Upper lobe of left lung (tissue), 6 donors: ENCODE results near the gene ROBO1. TPM values are rescaled to one million over a fixed set of nuclear protein-coding genes. Genes with fewer than 3 reads are reported as not detected.

Experiments
- ATAC-seq, 2 donors: fragments of 200-7000 bp; cut with Tn5 transposase; one replicate each; pipeline ENCODE4 v1.9.1; 2022; ENCODE audit warnings: mild to moderate bottlenecking in 2 of 2, moderate library complexity in 2 of 2; ENCODE audit not compliant: low FRiP score in 2 of 2
- DNase-seq, 2 donors: peaks; one replicate each; pipeline ENCODE4 v3.0.0-alpha.2; 2019 to 2020
- H3K27ac ChIP-seq, 4 donors: fragments of 200-600 bp; sonication (generic); one replicate each; pipeline ENCODE4 v1.5.1; 2016 to 2019
- H3K27me3 ChIP-seq, 4 donors: fragments of 200-600 bp; sonication (generic); one replicate each; pipeline ENCODE4 v1.5.1; 2017 to 2019
- H3K36me3 ChIP-seq, 4 donors: fragments of 200-600 bp; sonication (generic); one replicate each; pipeline ENCODE4 v1.5.1; 2016 to 2019
- H3K4me1 ChIP-seq, 4 donors: fragments of 200-600 bp; sonication (generic); one replicate each; pipeline ENCODE4 v1.5.1; 2018 to 2019
- H3K4me3 ChIP-seq, 4 donors: fragments of 200-600 bp; sonication (generic); one replicate each; pipeline ENCODE4 v1.5.1; 2017 to 2019; ENCODE audit warnings: mild to moderate bottlenecking in 2 of 4, moderate library complexity in 1 of 4
- H3K9me3 ChIP-seq, 4 donors: fragments of 200-600 bp; sonication (generic); one replicate each; pipeline ENCODE4 v1.5.1; 2018 to 2019
- CTCF ChIP-seq, 6 experiments: fragments of 450-650 bp in 4 of 6; fragments of 200-600 bp in 2 of 6; sonication (generic) in 2 of 6; IDR thresholded peaks; one replicate each; pipeline ENCODE4 v1.5.1; 2016 to 2019; ENCODE audit warnings: antibody characterized with exemption in 6 of 6
- EP300 ChIP-seq, 4 donors: sonication (generic); formaldehyde crosslinking; IDR thresholded peaks; one replicate each; pipeline ENCODE4 v1.5.1; 2017; ENCODE audit warnings: antibody characterized with exemption in 4 of 4, control low read depth in 2 of 4
- POLR2A ChIP-seq, 4 donors: fragments of 450-650 bp; IDR thresholded peaks; one replicate each; pipeline ENCODE4 v1.5.1; 2016 to 2017; ENCODE audit warnings: antibody characterized with exemption in 4 of 4, mild to moderate bottlenecking in 2 of 4
- POLR2AphosphoS5 ChIP-seq, 2 donors: sonication (generic); formaldehyde crosslinking; IDR thresholded peaks; one replicate each; pipeline ENCODE4 v1.5.1; 2017; ENCODE audit warnings: antibody characterized with exemption in 2 of 2
- WGBS, 2 donors: methylation state at CpG; one replicate each; pipeline ENCODE4 v1.1.5; 2017 to 2018; 5-methylcytosine and 5-hydroxymethylcytosine counted together
- total RNA-seq, 6 donors: library from RNA; depleted of rRNA in 4 of 6; stranded (reverse); fragments of >200 nt in 4 of 6; gene quantifications; one replicate each; pipeline versions ENCODE4 v1.1.0 to v1.2.1, GENCODE V29; 2016 to 2021
- donor health status: DM: no; HTN: no; CAD: no; lungs with moderate emphysema.
- donor health status: DM: no; HTN: yes; CAD: no; lungs with severe emphysema.

Gene ROBO1
- total RNA-seq, 6 donors from 2014 or later, result 10.5 to 29.0 (median 18.0) TPM

DNA sequence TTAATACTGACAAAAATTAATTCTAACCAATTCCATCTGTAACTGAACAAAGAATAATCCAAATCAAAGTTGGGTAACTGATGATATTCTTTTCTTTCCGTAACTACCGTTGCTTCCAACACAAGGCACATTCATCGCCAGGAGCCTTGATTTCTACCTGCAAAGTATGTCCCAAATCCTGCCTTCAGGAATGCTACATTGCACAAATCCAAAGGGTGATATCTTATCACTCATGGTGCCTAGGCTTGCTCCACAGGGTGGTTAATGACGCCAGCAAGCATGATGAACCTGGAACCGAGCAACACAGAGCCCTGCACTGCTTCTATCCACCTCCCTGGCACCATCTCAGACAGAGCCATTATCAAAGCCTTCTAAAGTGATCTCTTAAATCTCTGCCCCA, 772.7 kb downstream of the ROBO1 start:
- Histone ChIP-seq H3K4me1 (no peaks in the 10 kb centered on the region), H3K9me3 (peaks cover 0 to 10% (median 0%) of the 10 kb centered on the region in 4 donors), H3K4me3 (no peak overlapping the region), H3K36me3 (no peaks in the 10 kb centered on the region), H3K27ac (no peak overlapping the region), H3K27me3 (no peaks in the 10 kb centered on the region)
- whole genome bisulfite sequencing, 2 donors, result 89 to 94% methylated on average over 5 of the region's 5 CpGs
- ATAC-seq, result no peak
- no peak for TF ChIP-seq CTCF (IDR thresholded peaks at IDR 0.05)
- no peak for TF ChIP-seq POLR2AphosphoS5 (IDR thresholded peaks at IDR 0.05)
- TF ChIP-seq POLR2A (IDR thresholded peaks at IDR 0.05), result no peak
- no peak for TF ChIP-seq EP300 (IDR thresholded peaks at IDR 0.05)
- no peak for DNase-seq

DNA sequence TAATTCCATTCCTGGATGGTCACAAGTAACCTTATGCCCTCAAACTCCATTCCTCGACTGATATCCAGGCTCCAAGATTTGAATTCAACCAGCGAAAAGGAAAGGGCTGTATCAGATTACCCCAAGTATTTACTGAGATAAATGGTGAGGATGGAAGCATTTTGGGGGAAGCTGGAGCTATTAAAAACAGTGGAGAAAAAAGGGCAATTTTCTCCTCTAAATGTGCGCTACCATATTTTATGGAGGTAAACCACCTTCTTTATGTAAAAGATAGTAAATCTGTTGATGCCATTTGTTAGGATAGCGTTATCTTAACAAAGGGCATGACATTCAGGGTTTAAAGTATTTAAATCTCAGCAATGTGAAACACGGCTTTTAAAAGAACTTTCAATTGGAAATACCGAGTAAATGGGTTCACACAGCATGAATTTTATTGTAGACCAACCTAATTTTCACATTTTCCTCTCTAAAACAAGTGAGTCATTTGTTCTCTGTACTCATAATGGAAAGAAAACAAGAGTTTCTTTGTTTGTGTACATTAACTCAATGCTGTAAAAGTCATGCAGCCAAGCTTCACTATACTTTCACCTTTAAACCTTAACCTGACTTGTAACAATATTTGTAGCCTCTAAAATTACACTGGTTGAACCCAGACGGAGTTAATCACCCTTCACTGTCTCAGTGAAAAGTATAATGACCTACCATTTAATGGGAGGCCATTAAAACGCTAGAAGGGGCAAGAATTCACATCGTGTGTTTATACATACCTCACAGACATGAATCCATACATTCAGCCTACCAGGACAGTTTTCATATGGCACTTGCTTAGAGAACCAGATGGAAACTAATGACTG, 773.4 kb downstream of the ROBO1 start:
- ATAC-seq (no peak), DNase-seq (no peak)
- WGBS, 2 donors, result 77 to 81% methylated on average over 9 of the region's 9 CpGs
- Histone ChIP-seq H3K4me1 (no peaks in the 10 kb centered on the region), H3K9me3 (peaks cover 0 to 10% (median 0%) of the 10 kb centered on the region in 4 donors), H3K4me3 (no peak overlapping the region), H3K27me3 (no peaks in the 10 kb centered on the region), H3K36me3 (no peaks in the 10 kb centered on the region), H3K27ac (no peak overlapping the region)
- TF ChIP-seq CTCF (IDR thresholded peaks at IDR 0.05), result no peak
- no peak for TF ChIP-seq POLR2AphosphoS5 (IDR thresholded peaks at IDR 0.05)
- no peak for TF ChIP-seq POLR2A (IDR thresholded peaks at IDR 0.05)

- DNase-seq (no peak), ATAC-seq (no peak)
- Histone ChIP-seq H3K4me3 (no peak overlapping the region), H3K27me3 (no peaks in the 10 kb centered on the region), H3K4me1 (no peaks in the 10 kb centered on the region), H3K36me3 (no peaks in the 10 kb centered on the region), H3K9me3 (peaks cover 0 to 10% (median 0%) of the 10 kb centered on the region in 4 donors), H3K27ac (no peak overlapping the region)
- 77 to 82% methylated on average over 4 of the region's 4 CpGs for WGBS, 2 donors
- no peak for TF ChIP-seq POLR2A (IDR thresholded peaks at IDR 0.05)
- no peak for TF ChIP-seq POLR2AphosphoS5 (IDR thresholded peaks at IDR 0.05)
- TF ChIP-seq EP300 (IDR thresholded peaks at IDR 0.05), result no peak
These were observed 774.4 kb downstream of the ROBO1 start for GRCh38 chr3:78993375-78993774.

DNA sequence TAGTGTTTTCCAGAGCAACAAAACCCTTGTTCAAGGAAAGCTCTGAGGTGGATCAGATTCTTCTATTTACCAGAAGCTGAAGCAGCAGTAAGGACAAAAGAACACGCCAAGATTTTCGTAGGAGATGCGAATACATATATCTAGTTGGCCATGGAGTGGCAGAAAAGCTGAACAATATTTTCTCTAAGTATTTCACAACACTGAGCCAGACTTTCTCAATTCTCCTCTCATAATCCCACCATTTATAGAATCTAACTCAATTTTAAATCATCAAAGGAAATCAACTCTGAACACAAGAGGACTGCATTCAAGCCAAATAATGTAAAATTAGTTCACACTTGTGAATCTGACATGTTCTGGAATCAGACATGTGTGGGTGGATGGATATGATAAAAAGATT, 775.0 kb downstream of the ROBO1 start:
- H3K36me3 ChIP-seq, result no peaks in the 10 kb centered on the region
- TF ChIP-seq POLR2AphosphoS5 (IDR thresholded peaks at IDR 0.05), result no peak
- TF ChIP-seq POLR2A (IDR thresholded peaks at IDR 0.05), result no peak
- TF ChIP-seq EP300 (IDR thresholded peaks at IDR 0.05), result no peak
- no peak for TF ChIP-seq CTCF (IDR thresholded peaks at IDR 0.05)
- no peak overlapping the region for H3K27ac ChIP-seq
- WGBS, 2 donors, result 84 to 90% methylated on average over 3 of the region's 3 CpGs
- no peaks in the 10 kb centered on the region for H3K4me1 ChIP-seq
- ATAC-seq, result no peak
- H3K27me3 ChIP-seq, result no peaks in the 10 kb centered on the region
- DNase-seq, result no peak
- H3K4me3 ChIP-seq, result no peak overlapping the region
- peaks cover 0 to 10% (median 0%) of the 10 kb centered on the region in 4 donors for H3K9me3 ChIP-seq

GRCh38 chr3:78992400-78992799, 775.4 kb downstream of the ROBO1 start:
- H3K4me3 ChIP-seq, result no peak overlapping the region
- no peak overlapping the region for H3K27ac ChIP-seq
- no peaks in the 10 kb centered on the region for H3K27me3 ChIP-seq
- no peak for ATAC-seq
- DNase-seq, result no peak
- H3K36me3 ChIP-seq, result no peaks in the 10 kb centered on the region
- H3K4me1 ChIP-seq, result no peaks in the 10 kb centered on the region
- TF ChIP-seq CTCF (IDR thresholded peaks at IDR 0.05) (no peak), POLR2A (IDR thresholded peaks at IDR 0.05) (no peak), EP300 (IDR thresholded peaks at IDR 0.05) (no peak), POLR2AphosphoS5 (IDR thresholded peaks at IDR 0.05) (no peak)
- peaks cover 0 to 10% (median 0%) of the 10 kb centered on the region in 4 donors for H3K9me3 ChIP-seq
